HG03432 (cell line): Measurements from ENCODE around the gene APCDD1.

Experiments
- ATAC-seq: cut with Tn5 transposase; IDR thresholded peaks from one replicate; pipeline ENCODE4 v1.9.1; 2021; ENCODE audit warnings: mild to moderate bottlenecking, moderate library complexity; ENCODE audit not compliant: unreplicated experiment

APCDD1 gene

GRCh38 chr18:10431680-10432079 is 22.8 kb upstream of the APCDD1 start:
- no peak for ATAC-seq

- no peak for ATAC-seq
Measured at GRCh38 chr18:10432781-10433180, 21.7 kb upstream of the APCDD1 start.

GRCh38 chr18:10436160-10436559 is 18.3 kb upstream of the APCDD1 start:
- ATAC-seq: no peak

GRCh38 chr18:10437837-10438236 is 16.6 kb upstream of the APCDD1 start:
- no peak for ATAC-seq

- no peak for ATAC-seq
Measured at GRCh38 chr18:10439898-10440297, 14.5 kb upstream of the APCDD1 start.

GRCh38 chr18:10440884-10441283 is 13.6 kb upstream of the APCDD1 start:
- ATAC-seq: no peak

GRCh38 chr18:10441472-10441871 is 13.0 kb upstream of the APCDD1 start:
- ATAC-seq: no peak

- no peak for ATAC-seq
Measured at GRCh38 chr18:10442551-10442971, 11.9 kb upstream of the APCDD1 start.

- ATAC-seq: no peak
Measured at GRCh38 chr18:10443001-10443400, 11.4 kb upstream of the APCDD1 start.

GRCh38 chr18:10444314-10445006 is 10.0 kb upstream of the APCDD1 start:
- no peak for ATAC-seq

GRCh38 chr18:10449396-10449795 is 5.0 kb upstream of the APCDD1 start:
- no peak for ATAC-seq

- ATAC-seq: no peak
Measured at GRCh38 chr18:10450986-10451385, 3.4 kb upstream of the APCDD1 start.

- ATAC-seq: no peak
Measured at GRCh38 chr18:10453261-10453805, 1.1 kb upstream of the APCDD1 start.

- ATAC-seq: no peak
Measured at GRCh38 chr18:10454681-10455557, 484 bp downstream of the APCDD1 start.

- no peak for ATAC-seq
Measured at GRCh38 chr18:10455726-10456453, 1.5 kb downstream of the APCDD1 start.

- ATAC-seq: no peak
Measured at GRCh38 chr18:10456718-10457117, 2.3 kb downstream of the APCDD1 start.

GRCh38 chr18:10457128-10457527 is 2.7 kb downstream of the APCDD1 start:
- no peak for ATAC-seq

GRCh38 chr18:10457767-10458166 is 3.3 kb downstream of the APCDD1 start:
- ATAC-seq: no peak

GRCh38 chr18:10458691-10459090 is 4.3 kb downstream of the APCDD1 start:
- ATAC-seq: no peak

- ATAC-seq: no peak
Measured at GRCh38 chr18:10459587-10459986, 5.2 kb downstream of the APCDD1 start.

GRCh38 chr18:10460414-10461018 is 6.1 kb downstream of the APCDD1 start:
- no peak for ATAC-seq
